Esophagus squamous epithelium (tissue), 5 donors: ENCODE measurements around the gene TMEM266. TPM values are rescaled to one million over a fixed set of nuclear protein-coding genes. Genes with fewer than 3 reads are reported as not detected.

Source experiments
- DNase-seq: peaks from one replicate; lab custom pipeline; 2025; lab: John Stamatoyannopoulos, UW
- H3K27ac ChIP-seq, 4 donors: fragments of 200-600 bp; sonication (generic); one replicate each; pipeline ENCODE4 v1.5.1; 2016 to 2019; ENCODE audit warnings: mild to moderate bottlenecking in 1 of 4
- H3K27me3 ChIP-seq, 4 donors: fragments of 200-600 bp; sonication (generic); 1 replicate in 3 of 4; 2 replicates in 1 of 4; pipeline versions ENCODE4 v1.5.1 to v1.6.0; 2017 to 2021; ENCODE audit warnings: antibody characterized with exemption in 1 of 4
- H3K36me3 ChIP-seq, 3 donors: fragments of 200-600 bp; sonication (generic); one replicate each; pipeline ENCODE4 v1.5.1; 2016 to 2019
- H3K4me1 ChIP-seq, 3 donors: fragments of 200-600 bp; sonication (generic); one replicate each; pipeline ENCODE4 v1.5.1; 2017 to 2019
- H3K4me3 ChIP-seq, 4 donors: fragments of 200-600 bp; sonication (generic); 1 replicate in 3 of 4; 2 replicates in 1 of 4; pipeline ENCODE4 v1.5.1; 2016 to 2019; ENCODE audit warnings: mild to moderate bottlenecking in 2 of 4, moderate library complexity in 1 of 4
- H3K9me3 ChIP-seq, 3 donors: fragments of 200-600 bp; sonication (generic); one replicate each; pipeline ENCODE4 v1.5.1; 2016 to 2019
- POLR2A ChIP-seq, 4 donors: fragments of 450-650 bp; IDR thresholded peaks; one replicate each; pipeline ENCODE4 v1.6.1; 2017; ENCODE audit warnings: antibody characterized with exemption in 4 of 4, mild to moderate bottlenecking in 4 of 4, moderate library complexity in 3 of 4
- WGBS, 2 donors: methylation state at CpG; one replicate each; pipeline ENCODE4 v1.1.5; 2018; 5-methylcytosine and 5-hydroxymethylcytosine counted together
- intact Hi-C: fragments of 100-400 bp; cut with DNase I; formaldehyde crosslinking; loops from one replicate; pipeline ENCODE4 v1.15.0; 2022
- total RNA-seq, 4 donors: library from RNA; depleted of rRNA; stranded (reverse); fragments of >200 nt; gene quantifications; one replicate each; pipeline ENCODE4 v1.1.0, GENCODE V29; 2016
- TF ChIP-seq, protein P1 (sequence below), 6 experiments: fragments of 450-650 bp in 4 of 6; fragments of 200-600 bp in 2 of 6; sonication (generic) in 2 of 6; IDR thresholded peaks; one replicate each; pipeline ENCODE4 v1.5.1; 2016 to 2019; ENCODE audit warnings: antibody characterized with exemption in 6 of 6, mild to moderate bottlenecking in 4 of 6, moderate library complexity in 4 of 6
- donor health status: DM: yes; HTN: yes; CAD: no.

The TMEM266 gene
- total RNA-seq, 4 donors from 2014 or later: 0.19 to 0.79 (median 0.29) TPM; not detected in 1

GRCh38 chr15:76168237-76168984 is 108.6 kb downstream of the TMEM266 start:
- H3K9me3 ChIP-seq: no peaks in the 10 kb centered on the region
- H3K27ac ChIP-seq: no peak overlapping the region
- intact Hi-C loops: no loop called here
- H3K4me3 ChIP-seq: no peak overlapping the region
- H3K4me1 ChIP-seq: peaks cover 0 to 19% (median 5%) of the 10 kb centered on the region in 3 donors
- H3K27me3 ChIP-seq: no peaks in the 10 kb centered on the region
- WGBS, 2 donors: 78 to 82% methylated on average over 6 to 13 of the region's 14 CpGs
- H3K36me3 ChIP-seq: no peaks in the 10 kb centered on the region
- TF ChIP-seq, protein P1, sequence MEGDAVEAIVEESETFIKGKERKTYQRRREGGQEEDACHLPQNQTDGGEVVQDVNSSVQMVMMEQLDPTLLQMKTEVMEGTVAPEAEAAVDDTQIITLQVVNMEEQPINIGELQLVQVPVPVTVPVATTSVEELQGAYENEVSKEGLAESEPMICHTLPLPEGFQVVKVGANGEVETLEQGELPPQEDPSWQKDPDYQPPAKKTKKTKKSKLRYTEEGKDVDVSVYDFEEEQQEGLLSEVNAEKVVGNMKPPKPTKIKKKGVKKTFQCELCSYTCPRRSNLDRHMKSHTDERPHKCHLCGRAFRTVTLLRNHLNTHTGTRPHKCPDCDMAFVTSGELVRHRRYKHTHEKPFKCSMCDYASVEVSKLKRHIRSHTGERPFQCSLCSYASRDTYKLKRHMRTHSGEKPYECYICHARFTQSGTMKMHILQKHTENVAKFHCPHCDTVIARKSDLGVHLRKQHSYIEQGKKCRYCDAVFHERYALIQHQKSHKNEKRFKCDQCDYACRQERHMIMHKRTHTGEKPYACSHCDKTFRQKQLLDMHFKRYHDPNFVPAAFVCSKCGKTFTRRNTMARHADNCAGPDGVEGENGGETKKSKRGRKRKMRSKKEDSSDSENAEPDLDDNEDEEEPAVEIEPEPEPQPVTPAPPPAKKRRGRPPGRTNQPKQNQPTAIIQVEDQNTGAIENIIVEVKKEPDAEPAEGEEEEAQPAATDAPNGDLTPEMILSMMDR (IDR thresholded peaks at IDR 0.05): no peak
- TF ChIP-seq POLR2A (IDR thresholded peaks at IDR 0.05): no peak
- DNase-seq: no peak

DNA sequence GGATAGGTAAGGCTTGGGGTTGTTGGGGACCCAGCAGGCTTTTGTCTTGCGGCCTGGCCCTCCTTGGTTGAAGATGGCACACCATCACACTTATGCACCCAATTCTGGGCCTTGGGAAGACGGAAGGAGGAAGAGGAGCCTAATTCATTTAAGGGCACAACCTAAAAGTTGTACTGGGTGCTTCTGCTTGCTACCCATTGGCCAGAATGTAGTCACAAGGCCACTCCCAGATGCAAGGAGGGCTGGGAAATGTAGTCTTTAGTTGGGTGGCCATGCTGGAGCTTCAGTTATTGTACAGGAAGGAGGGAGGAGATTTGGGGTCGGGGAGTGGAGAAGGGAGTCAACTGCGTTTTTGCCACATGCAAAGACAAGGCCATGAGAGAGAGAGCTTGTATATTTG is 109.2 kb downstream of the TMEM266 start:
- peak overlapping the region in 1 of 4 donors; percentile 40 for H3K27ac ChIP-seq
- intact Hi-C loops: no loop called here
- H3K4me3 ChIP-seq: no peak overlapping the region
- no peaks in the 10 kb centered on the region for H3K27me3 ChIP-seq
- no peak for TF ChIP-seq POLR2A (IDR thresholded peaks at IDR 0.05)
- peaks cover 0 to 16% (median 5%) of the 10 kb centered on the region in 3 donors for H3K4me1 ChIP-seq
- WGBS, 2 donors: 69 to 78% methylated on average over 3 to 4 of the region's 4 CpGs
- H3K36me3 ChIP-seq: no peaks in the 10 kb centered on the region
- no peak for DNase-seq
- H3K9me3 ChIP-seq: no peaks in the 10 kb centered on the region

DNA sequence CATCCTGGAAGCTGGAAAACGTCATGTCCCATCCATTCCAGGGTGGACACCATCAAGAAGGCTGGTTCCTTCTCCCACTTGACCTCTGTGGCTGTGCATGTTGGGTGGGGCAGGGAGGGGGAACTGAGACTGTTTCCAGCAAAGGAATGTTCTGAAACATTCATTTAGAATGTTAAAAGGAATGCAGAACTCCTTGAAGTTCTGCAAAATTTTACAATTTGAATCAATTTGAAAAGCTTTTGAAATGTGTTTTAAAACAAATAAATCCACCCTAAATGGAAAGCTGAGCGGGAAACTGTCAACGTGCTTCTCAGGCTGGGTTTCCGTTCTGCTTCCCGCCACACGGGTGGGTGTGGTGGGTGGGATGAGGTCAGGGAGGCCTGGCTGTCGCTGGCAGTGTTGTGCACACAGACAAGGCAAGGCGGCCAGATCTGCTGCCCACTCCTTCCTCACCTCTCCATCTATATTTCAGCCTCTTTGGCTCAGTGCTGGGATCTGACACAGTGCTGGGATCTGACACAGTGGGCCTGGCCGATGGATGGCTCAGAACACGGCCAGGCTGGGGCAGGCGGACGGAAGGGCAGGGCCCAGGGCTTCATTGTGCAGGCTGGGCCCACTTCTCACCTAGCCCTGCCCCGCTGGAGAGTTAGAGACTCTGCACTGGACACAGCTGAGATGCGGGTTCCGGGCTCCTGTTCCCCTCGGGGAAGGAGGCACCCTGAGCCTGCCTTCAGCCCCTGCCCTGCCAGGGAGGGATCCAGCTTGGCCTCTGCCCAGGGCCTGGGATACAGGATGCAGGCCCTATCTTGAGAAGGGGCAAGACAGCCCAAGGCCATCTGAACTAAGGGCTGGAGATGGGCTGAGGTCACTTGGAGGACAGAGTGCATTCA is 110.4 kb downstream of the TMEM266 start:
- no peak for DNase-seq
- intact Hi-C loops: no loop called here
- Histone ChIP-seq H3K27me3 (no peaks in the 10 kb centered on the region), H3K4me3 (no peak overlapping the region), H3K27ac (peak overlapping the region in 3 of 4 donors; percentile 34 to 62 (median 39)), H3K9me3 (no peaks in the 10 kb centered on the region), H3K36me3 (no peaks in the 10 kb centered on the region), H3K4me1 (peaks cover 0 to 16% (median 5%) of the 10 kb centered on the region in 3 donors)
- 45 to 76% methylated on average over 8 to 15 of the region's 16 CpGs for WGBS, 2 donors
- TF ChIP-seq, protein P1 (IDR thresholded peaks at IDR 0.05): no peak
- no peak for TF ChIP-seq POLR2A (IDR thresholded peaks at IDR 0.05)

DNA sequence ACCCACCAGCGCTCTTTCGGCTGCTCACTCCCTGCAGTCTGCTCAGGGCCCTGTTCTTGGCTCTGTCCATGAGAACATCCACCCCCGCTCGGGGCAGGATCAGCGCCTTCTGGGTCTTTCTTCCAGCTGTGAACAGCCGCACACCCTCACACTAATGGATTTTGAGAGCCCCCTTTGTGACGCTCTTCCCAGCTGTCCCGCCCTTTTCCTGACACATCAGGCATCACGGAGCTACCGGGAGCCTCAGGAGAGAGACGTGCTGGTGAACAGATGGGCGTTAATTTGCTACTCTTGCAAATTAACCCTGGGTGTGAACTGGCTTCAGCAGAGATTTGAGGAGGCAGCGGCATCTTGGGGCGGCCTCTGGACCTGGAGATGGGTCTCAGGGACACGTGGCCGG is 113.0 kb downstream of the TMEM266 start:
- intact Hi-C loops: no loop called here
- no peak for DNase-seq
- H3K27me3 ChIP-seq: peaks cover 0 to 20% (median 0%) of the 10 kb centered on the region in 4 donors
- no peaks in the 10 kb centered on the region for H3K36me3 ChIP-seq
- peak overlapping the region in 1 of 4 donors; percentile 34 for H3K27ac ChIP-seq
- H3K4me1 ChIP-seq: peaks cover 4 to 24% (median 9%) of the 10 kb centered on the region in 3 donors
- TF ChIP-seq, protein P1 (IDR thresholded peaks at IDR 0.05): no peak
- TF ChIP-seq POLR2A (IDR thresholded peaks at IDR 0.05): no peak
- 64 to 74% methylated on average over 10 to 13 of the region's 16 CpGs for WGBS, 2 donors
- no peak overlapping the region for H3K4me3 ChIP-seq
- no peaks in the 10 kb centered on the region for H3K9me3 ChIP-seq

GRCh38 chr15:76173317-76173834 is 113.6 kb downstream of the TMEM266 start:
- Histone ChIP-seq H3K27ac (no peak overlapping the region), H3K27me3 (peaks cover 0 to 26% (median 0%) of the 10 kb centered on the region in 4 donors), H3K36me3 (no peaks in the 10 kb centered on the region), H3K9me3 (no peaks in the 10 kb centered on the region), H3K4me3 (no peak overlapping the region), H3K4me1 (peaks cover 7 to 30% (median 15%) of the 10 kb centered on the region in 3 donors)
- 73 to 86% methylated on average over 7 to 8 of the region's 8 CpGs for WGBS, 2 donors
- intact Hi-C loops: no loop called here
- TF ChIP-seq, protein P1 (IDR thresholded peaks at IDR 0.05): no peak
- no peak for TF ChIP-seq POLR2A (IDR thresholded peaks at IDR 0.05)
- no peak for DNase-seq
